SK-N-SH treated with all-trans-retinoic acid at 6 μM for 48 hours (cell line): ENCODE data around the gene KATNIP.

Experiments
- ATAC-seq: fragments of 200-7000 bp; cut with Tn5 transposase; 3 replicates; pipeline ENCODE4 v1.9.1; 2020; ENCODE audit warnings: mild to moderate bottlenecking, moderate library complexity
- ARNTL ChIP-seq: fragments of 450-650 bp; formaldehyde crosslinking; IDR thresholded peaks from 2 replicates; pipeline ENCODE4 v1.5.0; 2020; ENCODE audit warnings: low read depth, mild to moderate bottlenecking, moderate library complexity, borderline replicate concordance
- BACH2 ChIP-seq: fragments of 250-450 bp; sonication (Bioruptor Pico); IDR thresholded peaks from 2 replicates; pipeline ENCODE4 v1.9.0; 2021; ENCODE audit warnings: mild to moderate bottlenecking, borderline replicate concordance
- CREB5 ChIP-seq: fragments of 250-450 bp; sonication (Bioruptor Pico); IDR thresholded peaks from 2 replicates; pipeline ENCODE4 v1.5.1; 2020; ENCODE audit warnings: low read depth, mild to moderate bottlenecking, moderate library complexity
- CSDC2 ChIP-seq: fragments of 250-450 bp; sonication (Bioruptor Pico); IDR thresholded peaks from 2 replicates; pipeline ENCODE4 v1.5.0; 2020; ENCODE audit warnings: mild to moderate bottlenecking, moderate library complexity
- CSRNP3 ChIP-seq: fragments of 250-450 bp; sonication (Bioruptor Pico); IDR thresholded peaks from 2 replicates; pipeline ENCODE4 v1.5.1; 2021; ENCODE audit warnings: mild to moderate bottlenecking, moderate library complexity
- GLIS3 ChIP-seq: fragments of 250-450 bp; sonication (Bioruptor Pico); IDR thresholded peaks from 2 replicates; pipeline ENCODE4 v1.5.0; 2020; ENCODE audit warnings: mild to moderate bottlenecking, moderate library complexity
- OSR1 ChIP-seq: fragments of 250-450 bp; sonication (Bioruptor Pico); IDR thresholded peaks from 2 replicates; pipeline ENCODE4 v1.8.0; 2022; ENCODE audit warnings: moderate library complexity, mild to moderate bottlenecking, inconsistent platforms
- PPARA ChIP-seq: fragments of 250-450 bp; sonication (Bioruptor Pico); IDR thresholded peaks from 2 replicates; pipeline ENCODE4 v1.5.0; 2020; ENCODE audit warnings: mild to moderate bottlenecking, borderline replicate concordance
- RARB ChIP-seq: fragments of 250-450 bp; sonication (Bioruptor Pico); IDR thresholded peaks from 2 replicates; pipeline ENCODE4 v1.8.0; 2021; ENCODE audit warnings: mild to moderate bottlenecking, moderate library complexity
- SNAI2 ChIP-seq: fragments of 250-450 bp; sonication (Bioruptor Pico); IDR thresholded peaks from 2 replicates; pipeline ENCODE4 v1.5.0; 2020; ENCODE audit warnings: mild to moderate bottlenecking, moderate library complexity
- TCF4 ChIP-seq: fragments of 250-450 bp; sonication (Bioruptor Pico); IDR thresholded peaks from 2 replicates; pipeline ENCODE4 v1.8.0; 2021; ENCODE audit warnings: mild to moderate bottlenecking, moderate library complexity, borderline replicate concordance
- TSHZ2 ChIP-seq: fragments of 250-450 bp; sonication (Bioruptor Pico); IDR thresholded peaks from 2 replicates; pipeline ENCODE4 v1.5.0; 2020; ENCODE audit warnings: mild to moderate bottlenecking, moderate library complexity
- ZC3H10 ChIP-seq: fragments of 250-450 bp; sonication (Bioruptor Pico); IDR thresholded peaks from 2 replicates; pipeline ENCODE4 v1.5.1; 2021; ENCODE audit warnings: mild to moderate bottlenecking, moderate library complexity
- ZFP3 ChIP-seq: fragments of 250-450 bp; sonication (Bioruptor Pico); IDR thresholded peaks from 2 replicates; pipeline ENCODE4 v1.5.0; 2020; ENCODE audit warnings: mild to moderate bottlenecking, moderate library complexity
- ZFP30 ChIP-seq: fragments of 450-650 bp; formaldehyde crosslinking; IDR thresholded peaks from 2 replicates; pipeline ENCODE4 v1.5.0; 2022; ENCODE audit warnings: mild to moderate bottlenecking, moderate library complexity
- ZNF565 ChIP-seq: fragments of 450-650 bp; formaldehyde crosslinking; conservative IDR thresholded peaks from 2 replicates; pipeline ENCODE4 v1.5.0; 2020; ENCODE audit warnings: low read depth, mild to moderate bottlenecking, moderate library complexity
- ZNF70 ChIP-seq: fragments of 450-650 bp; formaldehyde crosslinking; IDR thresholded peaks from 2 replicates; pipeline ENCODE4 v1.5.0; 2020; ENCODE audit warnings: mild to moderate bottlenecking, moderate library complexity
- TF ChIP-seq, protein P1 (sequence below): fragments of 250-450 bp; sonication (Bioruptor Pico); IDR thresholded peaks from 2 replicates; pipeline ENCODE4 v1.8.0; 2020; ENCODE audit warnings: mild to moderate bottlenecking, moderate library complexity, borderline replicate concordance

KATNIP gene

GRCh38 chr16:27531826-27532800, 17.8 kb upstream of the KATNIP start:
- ATAC-seq = no peak
- no peak for TF ChIP-seq ZFP3 (CRISPR knock-in tag)
- no peak for TF ChIP-seq PPARA
- no peak for TF ChIP-seq RARB (CRISPR knock-in tag)
- no peak for TF ChIP-seq SNAI2
- TF ChIP-seq CSDC2 (CRISPR knock-in tag) = no peak
- TF ChIP-seq ZNF565 (CRISPR knock-in tag) = no peak
- TF ChIP-seq OSR1 (CRISPR knock-in tag) = no peak
- no peak for TF ChIP-seq ZNF70 (CRISPR knock-in tag)
- no peak for TF ChIP-seq TCF4 (CRISPR knock-in tag)
- TF ChIP-seq ARNTL (CRISPR knock-in tag) = no peak
- no peak for TF ChIP-seq CREB5 (CRISPR knock-in tag)
- no peak for TF ChIP-seq TSHZ2 (CRISPR knock-in tag)
- no peak for TF ChIP-seq GLIS3
- TF ChIP-seq BACH2 = no peak

DNA sequence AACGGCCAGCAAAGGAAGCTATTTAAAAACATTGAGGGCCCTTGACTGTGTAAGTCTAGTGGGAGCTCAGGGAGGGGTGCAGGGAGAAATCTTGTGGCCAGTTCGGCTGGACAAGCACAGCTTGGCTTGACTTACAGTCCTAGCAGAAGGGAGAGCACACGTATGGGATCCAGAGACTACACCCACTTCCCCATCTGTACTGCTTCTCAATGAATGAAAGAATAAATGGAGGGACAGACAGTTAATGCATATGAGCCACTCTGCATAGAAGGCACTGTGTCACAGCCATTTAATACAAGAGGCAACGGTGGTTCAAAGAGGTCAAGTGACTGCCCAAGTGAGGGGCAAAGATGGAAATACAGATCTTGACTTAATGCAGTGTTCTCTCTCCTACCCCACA, 15.7 kb upstream of the KATNIP start:
- TF ChIP-seq RARB (CRISPR knock-in tag) (no peak), CSRNP3 (CRISPR knock-in tag) (no peak), PPARA (no peak), ZFP30 (CRISPR knock-in tag) (no peak)
- TF ChIP-seq, protein P1, sequence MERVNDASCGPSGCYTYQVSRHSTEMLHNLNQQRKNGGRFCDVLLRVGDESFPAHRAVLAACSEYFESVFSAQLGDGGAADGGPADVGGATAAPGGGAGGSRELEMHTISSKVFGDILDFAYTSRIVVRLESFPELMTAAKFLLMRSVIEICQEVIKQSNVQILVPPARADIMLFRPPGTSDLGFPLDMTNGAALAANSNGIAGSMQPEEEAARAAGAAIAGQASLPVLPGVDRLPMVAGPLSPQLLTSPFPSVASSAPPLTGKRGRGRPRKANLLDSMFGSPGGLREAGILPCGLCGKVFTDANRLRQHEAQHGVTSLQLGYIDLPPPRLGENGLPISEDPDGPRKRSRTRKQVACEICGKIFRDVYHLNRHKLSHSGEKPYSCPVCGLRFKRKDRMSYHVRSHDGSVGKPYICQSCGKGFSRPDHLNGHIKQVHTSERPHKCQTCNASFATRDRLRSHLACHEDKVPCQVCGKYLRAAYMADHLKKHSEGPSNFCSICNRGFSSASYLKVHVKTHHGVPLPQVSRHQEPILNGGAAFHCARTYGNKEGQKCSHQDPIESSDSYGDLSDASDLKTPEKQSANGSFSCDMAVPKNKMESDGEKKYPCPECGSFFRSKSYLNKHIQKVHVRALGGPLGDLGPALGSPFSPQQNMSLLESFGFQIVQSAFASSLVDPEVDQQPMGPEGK = no peak
- ATAC-seq = no peak

DNA sequence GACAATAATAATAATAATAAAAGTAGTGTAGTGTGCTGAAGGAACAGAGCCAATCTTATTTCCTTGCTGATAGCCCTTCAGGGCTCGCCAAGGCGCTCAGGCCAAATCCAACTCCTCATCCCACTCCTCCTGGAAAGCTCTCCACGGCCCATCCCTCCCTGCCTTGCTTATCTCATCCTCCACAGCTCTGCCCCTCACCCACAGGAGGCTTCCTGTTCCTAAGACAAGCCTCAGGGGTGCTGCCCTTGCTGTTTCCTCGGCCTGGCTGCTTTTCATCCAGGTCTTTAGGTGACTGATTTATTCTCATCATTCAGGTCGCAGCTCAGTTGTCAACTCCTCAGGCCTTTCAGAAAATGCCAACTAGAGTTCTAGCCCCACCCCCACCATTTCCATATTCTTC, 11.4 kb upstream of the KATNIP start:
- ATAC-seq = no peak

GRCh38 chr16:27539120-27539519, 10.8 kb upstream of the KATNIP start:
- TF ChIP-seq TSHZ2 (CRISPR knock-in tag) (no peak), ZC3H10 (CRISPR knock-in tag) (no peak)
- no peak for ATAC-seq

More for the DNA sequence above, 11.4 kb upstream of the KATNIP start:
- TF ChIP-seq ZNF70 (CRISPR knock-in tag) = no peak
- TF ChIP-seq, protein P1 = no peak
- TF ChIP-seq, all 23 proteins: peak for 0
